DOHH2 (cell line): ENCODE measurements around the gene RASGEF1C.

Experiments
- H3F3A ChIP-seq: fragments of 200-600 bp; sonication (generic), shearing (Covaris generic); 2 replicates; pipeline ENCODE4 v1.6.0; 2016; ENCODE audit warnings: antibody characterized with exemption, mild to moderate bottlenecking; ENCODE audit not compliant: control insufficient read depth, insufficient read depth
- H3K27ac ChIP-seq: fragments of 200-600 bp; sonication (generic); 2 replicates; pipeline ENCODE4 v1.5.1; 2014; ENCODE audit warnings: low read depth, mild to moderate bottlenecking, low read length, moderate library complexity
- H3K27me3 ChIP-seq: fragments of 200-600 bp; sonication (generic); 2 replicates; pipeline ENCODE4 v1.6.1; 2014; ENCODE audit warnings: mild to moderate bottlenecking, low read length, mixed read lengths; ENCODE audit not compliant: control insufficient read depth
- H3K36me3 ChIP-seq: fragments of 200-600 bp; sonication (generic); 2 replicates; pipeline ENCODE4 v1.6.1; 2014; ENCODE audit warnings: mild to moderate bottlenecking, low read length, moderate library complexity, mixed read lengths; ENCODE audit not compliant: control insufficient read depth
- H3K4me1 ChIP-seq: fragments of 200-600 bp; sonication (generic); 2 replicates; pipeline ENCODE4 v1.6.1; 2014; ENCODE audit warnings: mild to moderate bottlenecking, low read length, mixed read lengths; ENCODE audit not compliant: control insufficient read depth
- H3K4me2 ChIP-seq: fragments of 200-600 bp; sonication (generic); 2 replicates; pipeline ENCODE4 v1.6.0; 2014; ENCODE audit warnings: mild to moderate bottlenecking, low read length, moderate library complexity
- H3K4me3 ChIP-seq: fragments of 200-600 bp; sonication (generic); 2 replicates; pipeline ENCODE4 v1.5.1; 2014; ENCODE audit warnings: mild to moderate bottlenecking, low read length, mixed read lengths
- H3K79me2 ChIP-seq: fragments of 200-600 bp; sonication (generic); 2 replicates; pipeline ENCODE4 v1.6.1; 2014; ENCODE audit warnings: mild to moderate bottlenecking, low read length, mixed read lengths; ENCODE audit not compliant: control insufficient read depth
- H3K9me2 ChIP-seq: fragments of 200-600 bp; sonication (generic); replicated peaks from 2 replicates; pipeline ENCODE4 v1.6.1; 2014; ENCODE audit warnings: mild to moderate bottlenecking, low read length, mixed read lengths; ENCODE audit not compliant: control insufficient read depth
- H3K9me3 ChIP-seq: fragments of 200-600 bp; sonication (generic); 2 replicates; pipeline ENCODE4 v1.6.1; 2014; ENCODE audit warnings: antibody characterized with exemption, low read length, mixed read lengths; ENCODE audit not compliant: control insufficient read depth, insufficient read depth
- H4K20me1 ChIP-seq: fragments of 200-600 bp; sonication (generic); 2 replicates; pipeline ENCODE4 v1.6.0; 2014; ENCODE audit warnings: low read depth, mild to moderate bottlenecking, antibody characterized with exemption, low read length, moderate library complexity; ENCODE audit not compliant: control insufficient read depth, insufficient read depth
- EZH2phosphoT487 ChIP-seq: fragments of 200-600 bp; sonication (generic); IDR thresholded peaks from 2 replicates; pipeline ENCODE4 v1.6.1; 2017; ENCODE audit warnings: borderline replicate concordance, mild to moderate bottlenecking, antibody characterized with exemption, low read length, moderate library complexity, mixed read lengths
- TF ChIP-seq, protein P1 (sequence below): fragments of 200-600 bp; sonication (generic); IDR thresholded peaks from one replicate; pipeline ENCODE4 v1.5.1; 2014; ENCODE audit warnings: antibody characterized with exemption, mild to moderate bottlenecking, low read depth, low read length; ENCODE audit not compliant: poor library complexity, severe bottlenecking

Gene RASGEF1C

DNA sequence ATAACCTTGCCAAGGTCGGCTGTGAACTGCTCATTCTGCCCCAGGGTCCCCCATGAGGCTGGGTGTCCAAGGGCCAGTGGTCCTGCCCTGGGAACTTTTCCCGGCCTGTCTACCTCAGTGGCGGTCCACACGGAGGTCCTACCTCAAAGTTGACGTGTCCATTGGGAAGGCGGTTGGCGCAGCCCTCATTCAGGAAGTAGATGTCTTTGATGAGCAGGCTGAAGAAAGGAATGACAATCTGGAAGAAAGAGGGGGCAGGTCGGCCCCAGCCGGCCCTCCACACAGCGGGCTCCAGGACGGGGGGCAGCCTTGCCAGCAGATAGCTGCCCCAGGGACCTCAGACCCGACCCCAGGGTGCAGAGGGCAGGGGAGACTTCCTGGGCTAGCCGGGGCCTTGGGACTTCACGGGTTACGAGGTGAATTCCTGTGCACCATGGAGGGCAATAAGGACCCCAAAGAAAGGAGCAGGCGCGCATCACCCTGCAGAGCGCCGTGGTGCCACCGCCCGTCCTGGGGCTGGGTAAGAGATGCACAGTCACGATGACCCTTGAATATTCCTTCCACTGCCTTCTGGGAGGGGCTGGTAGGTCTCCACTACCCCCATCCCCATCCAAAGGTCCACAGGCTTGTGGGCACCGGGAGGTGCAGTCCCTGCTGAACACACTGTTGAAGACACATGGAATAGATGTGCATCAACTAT lies 94.6 kb downstream of the RASGEF1C start:
- Histone ChIP-seq H4K20me1 (no peaks in the 10 kb centered on the region), H3K27me3 (no peaks in the 10 kb centered on the region), H3K4me1 (no peaks in the 10 kb centered on the region), H3K27ac (no peak overlapping the region), H3K36me3 (no peaks in the 10 kb centered on the region), H3K9me3 (no peaks in the 10 kb centered on the region), H3F3A (no peaks in the 10 kb centered on the region), H3K9me2 (no peaks in the 10 kb centered on the region), H3K79me2 (no peaks in the 10 kb centered on the region), H3K4me2 (no peak overlapping the region), H3K4me3 (no peak overlapping the region)
- no peak for TF ChIP-seq EZH2phosphoT487
- TF ChIP-seq, protein P1, sequence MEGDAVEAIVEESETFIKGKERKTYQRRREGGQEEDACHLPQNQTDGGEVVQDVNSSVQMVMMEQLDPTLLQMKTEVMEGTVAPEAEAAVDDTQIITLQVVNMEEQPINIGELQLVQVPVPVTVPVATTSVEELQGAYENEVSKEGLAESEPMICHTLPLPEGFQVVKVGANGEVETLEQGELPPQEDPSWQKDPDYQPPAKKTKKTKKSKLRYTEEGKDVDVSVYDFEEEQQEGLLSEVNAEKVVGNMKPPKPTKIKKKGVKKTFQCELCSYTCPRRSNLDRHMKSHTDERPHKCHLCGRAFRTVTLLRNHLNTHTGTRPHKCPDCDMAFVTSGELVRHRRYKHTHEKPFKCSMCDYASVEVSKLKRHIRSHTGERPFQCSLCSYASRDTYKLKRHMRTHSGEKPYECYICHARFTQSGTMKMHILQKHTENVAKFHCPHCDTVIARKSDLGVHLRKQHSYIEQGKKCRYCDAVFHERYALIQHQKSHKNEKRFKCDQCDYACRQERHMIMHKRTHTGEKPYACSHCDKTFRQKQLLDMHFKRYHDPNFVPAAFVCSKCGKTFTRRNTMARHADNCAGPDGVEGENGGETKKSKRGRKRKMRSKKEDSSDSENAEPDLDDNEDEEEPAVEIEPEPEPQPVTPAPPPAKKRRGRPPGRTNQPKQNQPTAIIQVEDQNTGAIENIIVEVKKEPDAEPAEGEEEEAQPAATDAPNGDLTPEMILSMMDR: no peak

DNA sequence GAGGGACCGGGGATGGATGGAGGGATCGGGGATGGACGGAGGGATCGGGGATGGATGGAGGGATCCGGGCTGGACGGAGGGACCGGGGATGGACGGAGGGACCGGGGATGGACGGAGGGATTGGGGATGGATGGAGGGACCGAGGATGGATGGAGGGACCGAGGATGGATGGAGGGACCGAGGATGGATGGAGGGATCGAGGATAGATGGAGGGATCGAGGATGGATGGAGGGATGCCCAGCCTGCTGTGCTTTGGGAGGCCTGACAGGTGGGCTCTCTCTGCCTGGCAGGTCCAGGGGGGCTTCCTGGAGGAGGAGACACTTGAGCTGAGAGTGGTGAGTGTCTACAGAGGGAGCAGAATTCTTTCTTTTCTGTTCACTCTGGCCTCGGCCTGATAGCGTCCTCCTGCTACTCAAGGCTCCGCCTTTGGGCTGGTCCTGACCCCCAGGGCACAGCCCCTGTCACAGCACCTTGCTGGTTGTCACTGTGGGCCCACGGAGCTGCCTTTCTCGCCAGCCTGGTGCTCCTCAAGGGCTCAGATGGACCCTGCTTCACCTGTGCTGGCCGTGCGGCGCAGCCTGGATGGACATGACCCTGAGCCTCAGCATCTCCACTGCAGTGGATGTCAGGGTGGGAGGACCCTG lies 95.2 kb downstream of the RASGEF1C start:
- Histone ChIP-seq H3K36me3 (no peaks in the 10 kb centered on the region), H3K4me2 (no peak overlapping the region), H3F3A (no peaks in the 10 kb centered on the region), H3K4me1 (no peaks in the 10 kb centered on the region), H3K79me2 (no peaks in the 10 kb centered on the region), H3K27me3 (no peaks in the 10 kb centered on the region), H3K4me3 (no peak overlapping the region), H4K20me1 (no peaks in the 10 kb centered on the region), H3K27ac (no peak overlapping the region), H3K9me2 (no peaks in the 10 kb centered on the region), H3K9me3 (no peaks in the 10 kb centered on the region)
- TF ChIP-seq EZH2phosphoT487: no peak
- TF ChIP-seq, protein P1: no peak

- no peaks in the 10 kb centered on the region for H3K36me3 ChIP-seq
- TF ChIP-seq, protein P1: no peak
- no peak for TF ChIP-seq EZH2phosphoT487
- no peaks in the 10 kb centered on the region for H3K9me2 ChIP-seq
- no peak overlapping the region for H3K4me3 ChIP-seq
- H3K27me3 ChIP-seq: no peaks in the 10 kb centered on the region
- no peak overlapping the region for H3K4me2 ChIP-seq
- H3K9me3 ChIP-seq: no peaks in the 10 kb centered on the region
- no peaks in the 10 kb centered on the region for H3F3A ChIP-seq
- H3K79me2 ChIP-seq: no peaks in the 10 kb centered on the region
- no peaks in the 10 kb centered on the region for H3K4me1 ChIP-seq
- no peak overlapping the region for H3K27ac ChIP-seq
- H4K20me1 ChIP-seq: no peaks in the 10 kb centered on the region
Observed at GRCh38 chr5:180112181-180112861, 96.7 kb downstream of the RASGEF1C start.
